SK-N-SH treated with all-trans-retinoic acid at 6 μM for 48 hours (cell line): ENCODE measurements around the gene IARS1.

ENCODE experiments used
- ARNTL ChIP-seq: fragments of 450-650 bp; formaldehyde crosslinking; IDR thresholded peaks from 2 replicates; pipeline ENCODE4 v1.5.0; 2020; ENCODE audit warnings: low read depth, mild to moderate bottlenecking, moderate library complexity, borderline replicate concordance
- BACH2 ChIP-seq: fragments of 250-450 bp; sonication (Bioruptor Pico); IDR thresholded peaks from 2 replicates; pipeline ENCODE4 v1.9.0; 2021; ENCODE audit warnings: mild to moderate bottlenecking, borderline replicate concordance
- CREB5 ChIP-seq: fragments of 250-450 bp; sonication (Bioruptor Pico); IDR thresholded peaks from 2 replicates; pipeline ENCODE4 v1.5.1; 2020; ENCODE audit warnings: low read depth, mild to moderate bottlenecking, moderate library complexity
- GLIS3 ChIP-seq: fragments of 250-450 bp; sonication (Bioruptor Pico); IDR thresholded peaks from 2 replicates; pipeline ENCODE4 v1.5.0; 2020; ENCODE audit warnings: mild to moderate bottlenecking, moderate library complexity
- OSR1 ChIP-seq: fragments of 250-450 bp; sonication (Bioruptor Pico); IDR thresholded peaks from 2 replicates; pipeline ENCODE4 v1.8.0; 2022; ENCODE audit warnings: moderate library complexity, mild to moderate bottlenecking, inconsistent platforms
- RARB ChIP-seq: fragments of 250-450 bp; sonication (Bioruptor Pico); IDR thresholded peaks from 2 replicates; pipeline ENCODE4 v1.8.0; 2021; ENCODE audit warnings: mild to moderate bottlenecking, moderate library complexity
- TCF4 ChIP-seq: fragments of 250-450 bp; sonication (Bioruptor Pico); IDR thresholded peaks from 2 replicates; pipeline ENCODE4 v1.8.0; 2021; ENCODE audit warnings: mild to moderate bottlenecking, moderate library complexity, borderline replicate concordance
- TOX ChIP-seq: fragments of 250-450 bp; sonication (Bioruptor Pico); IDR thresholded peaks from 2 replicates; pipeline ENCODE4 v1.8.0; 2021; ENCODE audit warnings: mild to moderate bottlenecking, moderate library complexity, borderline replicate concordance
- ZC3H10 ChIP-seq: fragments of 250-450 bp; sonication (Bioruptor Pico); IDR thresholded peaks from 2 replicates; pipeline ENCODE4 v1.5.1; 2021; ENCODE audit warnings: mild to moderate bottlenecking, moderate library complexity
- ZFP3 ChIP-seq: fragments of 250-450 bp; sonication (Bioruptor Pico); IDR thresholded peaks from 2 replicates; pipeline ENCODE4 v1.5.0; 2020; ENCODE audit warnings: mild to moderate bottlenecking, moderate library complexity
- ZFP30 ChIP-seq: fragments of 450-650 bp; formaldehyde crosslinking; IDR thresholded peaks from 2 replicates; pipeline ENCODE4 v1.5.0; 2022; ENCODE audit warnings: mild to moderate bottlenecking, moderate library complexity
- ZNF565 ChIP-seq: fragments of 450-650 bp; formaldehyde crosslinking; conservative IDR thresholded peaks from 2 replicates; pipeline ENCODE4 v1.5.0; 2020; ENCODE audit warnings: low read depth, mild to moderate bottlenecking, moderate library complexity
- TF ChIP-seq, protein P1 (sequence below): fragments of 250-450 bp; sonication (Bioruptor Pico); IDR thresholded peaks from 2 replicates; pipeline ENCODE4 v1.5.0; 2020; ENCODE audit warnings: mild to moderate bottlenecking, moderate library complexity

DNA sequence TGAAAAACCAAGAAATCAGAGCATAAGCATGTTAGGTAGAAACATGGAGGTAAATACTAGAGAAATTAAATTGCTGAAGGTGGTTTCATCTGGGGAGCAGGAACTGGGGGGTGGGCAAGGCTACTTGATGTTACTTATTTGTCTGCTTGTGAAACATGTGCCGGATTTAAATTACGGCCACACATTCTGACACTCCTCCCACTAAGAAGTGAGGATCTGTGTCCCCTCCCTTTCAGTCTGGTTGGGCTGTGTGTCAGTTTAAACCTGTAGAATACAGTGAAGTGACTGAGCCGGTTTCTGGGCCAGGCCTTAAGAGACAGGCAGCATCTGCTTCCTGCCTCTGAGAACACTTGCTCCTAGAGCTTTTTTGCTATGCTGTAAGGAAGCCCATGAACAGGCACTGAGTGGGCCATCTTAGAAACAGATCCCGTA is 2.3 kb upstream of the IARS1 start:
- TF ChIP-seq TCF4 (CRISPR knock-in tag): no peak
- no peak for TF ChIP-seq CREB5 (CRISPR knock-in tag)
- TF ChIP-seq, protein P1, sequence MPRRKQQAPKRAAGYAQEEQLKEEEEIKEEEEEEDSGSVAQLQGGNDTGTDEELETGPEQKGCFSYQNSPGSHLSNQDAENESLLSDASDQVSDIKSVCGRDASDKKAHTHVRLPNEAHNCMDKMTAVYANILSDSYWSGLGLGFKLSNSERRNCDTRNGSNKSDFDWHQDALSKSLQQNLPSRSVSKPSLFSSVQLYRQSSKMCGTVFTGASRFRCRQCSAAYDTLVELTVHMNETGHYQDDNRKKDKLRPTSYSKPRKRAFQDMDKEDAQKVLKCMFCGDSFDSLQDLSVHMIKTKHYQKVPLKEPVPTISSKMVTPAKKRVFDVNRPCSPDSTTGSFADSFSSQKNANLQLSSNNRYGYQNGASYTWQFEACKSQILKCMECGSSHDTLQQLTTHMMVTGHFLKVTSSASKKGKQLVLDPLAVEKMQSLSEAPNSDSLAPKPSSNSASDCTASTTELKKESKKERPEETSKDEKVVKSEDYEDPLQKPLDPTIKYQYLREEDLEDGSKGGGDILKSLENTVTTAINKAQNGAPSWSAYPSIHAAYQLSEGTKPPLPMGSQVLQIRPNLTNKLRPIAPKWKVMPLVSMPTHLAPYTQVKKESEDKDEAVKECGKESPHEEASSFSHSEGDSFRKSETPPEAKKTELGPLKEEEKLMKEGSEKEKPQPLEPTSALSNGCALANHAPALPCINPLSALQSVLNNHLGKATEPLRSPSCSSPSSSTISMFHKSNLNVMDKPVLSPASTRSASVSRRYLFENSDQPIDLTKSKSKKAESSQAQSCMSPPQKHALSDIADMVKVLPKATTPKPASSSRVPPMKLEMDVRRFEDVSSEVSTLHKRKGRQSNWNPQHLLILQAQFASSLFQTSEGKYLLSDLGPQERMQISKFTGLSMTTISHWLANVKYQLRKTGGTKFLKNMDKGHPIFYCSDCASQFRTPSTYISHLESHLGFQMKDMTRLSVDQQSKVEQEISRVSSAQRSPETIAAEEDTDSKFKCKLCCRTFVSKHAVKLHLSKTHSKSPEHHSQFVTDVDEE (CRISPR knock-in tag): no peak
- no peak for TF ChIP-seq ZC3H10 (CRISPR knock-in tag)
- no peak for TF ChIP-seq ZNF565 (CRISPR knock-in tag)
- TF ChIP-seq ARNTL: no peak
- TF ChIP-seq OSR1 (CRISPR knock-in tag): no peak
- no peak for TF ChIP-seq GLIS3 (CRISPR knock-in tag)
- no peak for TF ChIP-seq TOX (CRISPR knock-in tag)
- no peak for TF ChIP-seq ZFP30 (CRISPR knock-in tag)
- TF ChIP-seq ZFP3: no peak
- TF ChIP-seq RARB: no peak
- TF ChIP-seq BACH2 (CRISPR knock-in tag): no peak
